CD4-positive, alpha-beta T cell (primary cell): Measurements from ENCODE around the gene CREB3L1. TPM values are rescaled to one million over a fixed set of nuclear protein-coding genes. Genes with fewer than 3 reads are reported as not detected.

Source experiments
- ATAC-seq: fragments of 200-7000 bp; cut with Tn5 transposase; one replicate; pipeline ENCODE4 v1.10.0; 2022; ENCODE audit warnings: mild to moderate bottlenecking; ENCODE audit not compliant: poor library complexity
- CTCF ChIA-PET: fragments of 350-600 bp; sonication (Branson Sonifier 250); formaldehyde crosslinking; loops from one replicate; lab custom pipeline; 2021; ENCODE audit warnings: antibody characterized with exemption, inconsistent platforms; lab: Charles Lee
- POLR2A ChIA-PET: fragments of 350-600 bp; sonication (Branson Sonifier 250); formaldehyde crosslinking; loops from one replicate; lab custom pipeline; 2021; ENCODE audit warnings: antibody characterized with exemption, inconsistent platforms; lab: Charles Lee
- DNase-seq, 14 experiments: peaks; one replicate each; pipeline ENCODE4 v3.0.0-alpha.2; 2013 to 2020; ENCODE audit warnings: mixed read lengths in 2 of 14
- H3K27ac ChIP-seq, 2 donors: one replicate each; pipeline versions ENCODE4 v1.5.1 to v1.7.0; 2013; ENCODE audit warnings: low read length in 2 of 2, low read depth in 1 of 2, mild to moderate bottlenecking in 1 of 2
- H3K27me3 ChIP-seq, 2 experiments: 1 replicate in 1 of 2; 2 replicates in 1 of 2; pipeline versions ENCODE4 v1.6.1 to v1.7.0; 2013; ENCODE audit warnings: low read length in 2 of 2, control low read depth in 1 of 2, mild to moderate bottlenecking in 1 of 2, moderate library complexity in 1 of 2; ENCODE audit not compliant: insufficient read depth in 2 of 2, control insufficient read depth in 1 of 2
- H3K36me3 ChIP-seq: one replicate; pipeline ENCODE4 v1.6.1; 2013; ENCODE audit warnings: low read length, control low read depth; ENCODE audit not compliant: insufficient read depth
- H3K4me1 ChIP-seq: one replicate; pipeline ENCODE4 v1.6.1; 2013; ENCODE audit warnings: low read length, control low read depth; ENCODE audit not compliant: insufficient read depth
- H3K4me3 ChIP-seq: one replicate; pipeline ENCODE4 v1.5.1; 2013; ENCODE audit warnings: mild to moderate bottlenecking, low read length, moderate library complexity
- H3K9me3 ChIP-seq, 2 experiments: 1 replicate in 1 of 2; 2 replicates in 1 of 2; pipeline versions ENCODE4 v1.6.1 to v1.7.0; 2013; ENCODE audit warnings: low read length in 2 of 2, mild to moderate bottlenecking in 2 of 2, control low read depth in 1 of 2, moderate library complexity in 1 of 2; ENCODE audit not compliant: control insufficient read depth in 1 of 2, insufficient read depth in 1 of 2
- H3K27ac Mint-ChIP-seq: one replicate; pipeline ENCODE4 v1.8.0; 2020; ENCODE audit warnings: mixed read lengths
- H3K27me3 Mint-ChIP-seq: one replicate; pipeline ENCODE4 v1.8.0; 2021; ENCODE audit warnings: mixed read lengths
- H3K36me3 Mint-ChIP-seq: one replicate; pipeline ENCODE4 v1.8.0; 2021; ENCODE audit warnings: low read depth, mixed read lengths
- H3K4me1 Mint-ChIP-seq: one replicate; pipeline ENCODE4 v1.8.0; 2021; ENCODE audit warnings: low read depth, mixed read lengths
- H3K4me3 Mint-ChIP-seq: one replicate; pipeline ENCODE4 v1.8.0; 2020; ENCODE audit warnings: mild to moderate bottlenecking, mixed read lengths
- H3K9me3 Mint-ChIP-seq: one replicate; pipeline ENCODE4 v1.8.0; 2020; ENCODE audit warnings: mixed read lengths
- CTCF ChIP-seq: fragments of 200-600 bp; IDR thresholded peaks from one replicate; pipeline ENCODE4 v1.8.0; 2022; ENCODE audit warnings: antibody characterized with exemption, mild to moderate bottlenecking
- intact Hi-C, 2 experiments: fragments of 100-400 bp; cut with DNase I in 1 of 2; cut with micrococcal nuclease in 1 of 2; formaldehyde crosslinking; loops; one replicate each; pipeline versions ENCODE4 v1.15.1 to v1.9.0; 2023 to 2025; cut with DNase I, micrococcal nuclease
- total RNA-seq, 174 experiments: library from RNA in 2 of 174; stranded (reverse) in 2 of 174; gene quantifications; one replicate each; pipeline ENCODE4 v1.2.3 and lab custom pipeline; 2021 to 2026

Gene CREB3L1
- total RNA-seq, 2 experiments from 2014 or later: not detected

GRCh38 chr11:46293641-46294103 is 16.2 kb downstream of the CREB3L1 start:
- Histone ChIP-seq H3K36me3 (no peaks in the 10 kb centered on the region), H3K4me3 (no peak overlapping the region), H3K4me1 (peaks cover 22% of the 10 kb centered on the region), H3K9me3 (peaks cover 0 to 4% of the 10 kb centered on the region in 2 experiments), H3K27me3 (peaks cover 6 to 16% of the 10 kb centered on the region in 2 experiments), H3K27ac (no peak overlapping the region)
- Mint-ChIP-seq H3K4me3 (peak overlapping the region; percentile 0), H3K9me3 (no peaks in the 10 kb centered on the region), H3K27me3 (peaks cover 11% of the 10 kb centered on the region), H3K36me3 (no peaks in the 10 kb centered on the region), H3K4me1 (peaks cover 14% of the 10 kb centered on the region), H3K27ac (no peak overlapping the region)
- no peak for TF ChIP-seq CTCF
- ChIA-PET POLR2A (no interaction called here), CTCF (no interaction called here)
- no peak for DNase-seq
- no peak for ATAC-seq
- intact Hi-C loops: no loop called here

- Mint-ChIP-seq H3K36me3 (no peaks in the 10 kb centered on the region), H3K27me3 (peaks cover 11% of the 10 kb centered on the region), H3K4me1 (peaks cover 14% of the 10 kb centered on the region), H3K9me3 (no peaks in the 10 kb centered on the region), H3K27ac (no peak overlapping the region), H3K4me3 (peak overlapping the region; percentile 82)
- ATAC-seq (no peak), DNase-seq (peak in 1 of 14 experiments; percentile 23)
- peaks cover 22% of the 10 kb centered on the region for H3K4me1 ChIP-seq
- no peaks in the 10 kb centered on the region for H3K36me3 ChIP-seq
- H3K27ac ChIP-seq: no peak overlapping the region
- peaks cover 6 to 16% of the 10 kb centered on the region in 2 experiments for H3K27me3 ChIP-seq
- H3K4me3 ChIP-seq: peak overlapping the region; percentile 67
- no peak for TF ChIP-seq CTCF
- ChIA-PET CTCF (interaction anchor here (0.7 to 1.7 kb wide), 5 partner anchors 8 to 247 kb away, joined by 3 to 6 read pairs (median 3); partner anchors contain the start of gene DGKZ), POLR2A (interaction anchor here (0.7 to 2.7 kb wide), 10 partner anchors 9 to 376 kb away, joined by 3 to 29 read pairs (median 4); no protein-coding TSS in a partner anchor)
- intact Hi-C loops: loop anchor here in 1 of 2 experiments (5.0 kb wide), 2 partner anchors 38 to 58 kb away; no protein-coding TSS in a partner anchor
- H3K9me3 ChIP-seq: peaks cover 0 to 4% of the 10 kb centered on the region in 2 experiments
Observed at GRCh38 chr11:46294365-46295309, 17.2 kb downstream of the CREB3L1 start.

GRCh38 chr11:46295312-46296058 is 18.0 kb downstream of the CREB3L1 start:
- Histone ChIP-seq H3K4me3 (peak overlapping the region; percentile 67), H3K27me3 (peaks cover 6 to 16% of the 10 kb centered on the region in 2 experiments), H3K4me1 (peaks cover 22% of the 10 kb centered on the region), H3K9me3 (peaks cover 0 to 4% of the 10 kb centered on the region in 2 experiments), H3K27ac (no peak overlapping the region), H3K36me3 (no peaks in the 10 kb centered on the region)
- TF ChIP-seq CTCF: no peak
- CTCF ChIA-PET: interaction anchor here (1.0 to 2.0 kb wide), 5 partner anchors 9 to 57 kb away, joined by 3 to 6 read pairs (median 5); partner anchors contain the start of gene DGKZ
- peak; percentile 54 to 85 (median 73) for DNase-seq
- intact Hi-C loops: loop anchor here in 1 of 2 experiments (5.0 kb wide), 2 partner anchors 37 to 57 kb away; no protein-coding TSS in a partner anchor
- H3K36me3 Mint-ChIP-seq: no peaks in the 10 kb centered on the region
- no peaks in the 10 kb centered on the region for H3K9me3 Mint-ChIP-seq
- ATAC-seq: peak; percentile 100
- POLR2A ChIA-PET: interaction anchor here (0.7 to 2.7 kb wide), 12 partner anchors 8 to 377 kb away, joined by 3 to 29 read pairs (median 4); no protein-coding TSS in a partner anchor
- no peak overlapping the region for H3K27ac Mint-ChIP-seq
- peaks cover 11% of the 10 kb centered on the region for H3K27me3 Mint-ChIP-seq
- H3K4me3 Mint-ChIP-seq: peak overlapping the region; percentile 89
- H3K4me1 Mint-ChIP-seq: peaks cover 14% of the 10 kb centered on the region
